GM18858 (cell line): ENCODE results near the gene OR52A1.
"Not testable (repeated sequence)": the region's sequence is repeated elsewhere in the genome, so short reads cannot be mapped to it uniquely, and the experiment has no call there.

Experiments used
- ATAC-seq: cut with Tn5 transposase; IDR thresholded peaks from one replicate; pipeline ENCODE4 v1.9.1; 2021; ENCODE audit not compliant: unreplicated experiment

OR52A1 gene

DNA sequence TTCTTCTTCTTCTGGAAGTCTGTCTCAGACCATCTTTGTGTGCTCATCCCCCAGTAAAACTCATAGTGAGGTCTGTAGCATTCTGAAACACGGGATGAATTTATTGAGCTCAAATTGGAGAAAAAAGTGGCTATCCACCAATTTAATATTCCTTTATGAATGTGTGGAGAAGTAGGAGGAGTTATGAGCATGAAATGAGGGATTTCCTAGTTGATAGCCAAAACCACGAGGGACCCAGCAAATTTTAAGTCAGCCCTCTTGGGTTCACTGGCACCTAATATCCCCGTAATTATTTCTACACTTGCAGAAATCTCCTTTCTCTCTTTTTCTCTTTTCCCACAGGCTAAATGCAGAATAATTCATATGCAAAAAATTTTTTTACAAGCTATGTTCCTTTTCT lies at the start of gene OR52A1:
OR52A1 (minus strand) TSS at position 101 of the 400 bp plus-strand sequence. CDS start 2,388 bp downstream, outside the sequence.
- ATAC-seq: no peak

DNA sequence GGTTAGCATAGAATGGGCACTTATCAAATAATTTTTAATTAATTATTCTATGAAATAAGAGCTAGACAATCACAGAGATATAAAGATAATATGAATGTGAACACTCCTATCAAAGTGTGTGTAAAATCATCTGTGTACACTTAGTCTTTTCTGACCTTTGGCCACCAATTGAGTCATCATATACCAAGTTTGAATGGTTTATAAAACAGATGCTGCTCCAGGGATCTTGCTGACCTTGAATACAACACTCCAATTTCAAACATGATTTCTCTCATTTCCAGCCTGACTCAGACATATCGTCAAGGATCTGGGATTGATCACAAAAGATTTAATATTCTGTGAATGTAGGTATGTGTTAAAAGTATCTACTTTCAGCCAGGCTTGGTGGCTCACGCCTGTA lies 48.8 kb upstream of the OR52A1 start:
- no peak for ATAC-seq

DNA sequence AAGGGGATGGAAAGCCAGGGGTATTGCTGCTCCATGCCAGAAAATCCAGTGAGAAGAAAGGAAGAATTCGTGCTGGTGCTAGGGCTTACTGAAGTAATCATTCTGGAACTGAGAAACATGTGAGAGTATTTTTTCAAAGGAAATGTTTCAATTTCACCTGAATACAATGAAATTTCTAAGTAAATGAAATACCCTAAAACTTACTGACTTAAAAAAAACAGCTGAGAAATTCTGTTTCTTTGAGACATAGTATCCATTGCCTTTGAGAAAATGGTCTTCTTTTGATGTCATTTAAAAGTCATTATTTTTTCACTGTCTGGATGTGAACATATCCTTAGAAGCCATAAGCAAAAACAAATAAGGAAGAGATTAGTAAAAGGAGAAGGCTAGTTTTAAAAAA lies 46.0 kb upstream of the OR52A1 start, which contains the start of gene OR51V1:
OR51V1 (minus strand) TSS at position 101 of the 400 bp plus-strand sequence; CDS start at position 101, 0 bp downstream.
- ATAC-seq: no peak

DNA sequence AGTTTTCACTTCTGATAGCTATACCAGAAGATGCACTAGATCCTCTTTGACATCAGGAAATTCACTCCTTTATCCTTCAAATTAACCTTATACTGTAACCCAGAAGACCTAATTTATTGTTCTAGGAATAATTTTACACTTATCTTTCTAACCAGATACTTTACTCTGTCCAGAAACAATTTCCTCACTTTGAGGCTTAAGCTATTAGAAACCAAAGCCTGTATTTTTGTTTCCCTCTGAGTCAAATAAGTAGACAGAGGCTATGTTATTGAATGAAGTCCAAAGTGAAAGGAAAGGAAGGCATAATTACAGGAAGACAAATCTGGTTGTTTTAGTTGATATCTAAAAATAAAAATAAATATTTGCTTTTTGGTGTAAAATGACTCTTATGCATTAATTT lies 43.7 kb upstream of the OR52A1 start:
- ATAC-seq: no peak

DNA sequence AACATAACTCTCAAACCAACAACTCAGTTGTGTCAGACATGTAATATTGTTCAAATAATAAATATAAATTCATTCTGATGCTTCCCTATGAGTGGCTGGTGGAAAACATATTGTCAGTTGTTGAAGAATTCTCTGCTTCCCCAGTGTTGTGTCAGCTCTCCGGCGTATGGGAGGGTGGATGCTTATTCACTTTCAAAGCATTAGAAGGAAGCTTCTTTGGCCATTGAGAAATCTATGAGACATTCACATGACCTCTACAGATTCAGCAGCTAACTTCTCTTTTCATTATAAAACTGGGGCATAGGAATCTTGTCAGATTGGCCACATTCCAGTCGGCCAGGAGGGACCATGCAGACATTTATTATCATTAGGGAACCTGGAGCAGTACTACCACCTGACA lies 43.0 kb upstream of the OR52A1 start:
- no peak for ATAC-seq

DNA sequence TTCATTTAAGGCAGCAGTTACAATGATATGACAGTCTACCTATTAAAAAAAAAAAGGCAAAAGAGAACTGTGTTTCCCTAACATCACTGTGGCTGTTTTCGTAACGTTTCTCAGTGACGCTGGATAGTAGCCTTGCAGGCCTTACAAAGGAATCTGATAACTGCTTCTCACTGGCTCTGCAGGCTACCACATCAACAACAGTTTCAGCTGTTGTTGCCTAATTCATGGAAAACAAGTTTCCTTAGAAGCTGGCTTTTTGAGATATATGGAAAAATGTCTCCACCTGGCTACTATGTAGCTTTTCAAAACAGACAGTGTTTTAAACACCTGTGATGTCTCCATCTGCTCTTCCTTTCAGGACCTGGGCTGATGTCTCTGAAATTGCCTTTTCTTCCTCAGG lies 42.2 kb upstream of the OR52A1 start:
- no peak for ATAC-seq

DNA sequence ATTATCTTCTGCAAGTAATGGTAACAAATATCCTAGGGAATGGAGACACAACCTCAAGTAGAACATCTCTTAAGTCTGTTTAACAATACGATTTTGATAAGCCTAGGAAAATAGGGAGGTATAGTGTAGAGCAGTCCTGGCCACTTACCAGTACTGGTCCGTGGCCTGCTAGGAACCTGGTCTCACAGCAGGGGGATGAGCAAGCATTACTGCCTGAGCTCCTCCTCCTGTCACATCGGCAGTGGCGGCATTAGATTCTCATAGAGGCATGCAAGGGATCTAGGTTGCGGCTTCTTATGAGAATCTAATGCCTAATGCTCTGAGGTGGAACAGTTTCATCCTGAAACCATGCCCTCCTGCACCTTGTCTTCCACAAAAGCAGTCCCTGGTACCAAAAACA lies 41.5 kb upstream of the OR52A1 start:
- no peak for ATAC-seq

DNA sequence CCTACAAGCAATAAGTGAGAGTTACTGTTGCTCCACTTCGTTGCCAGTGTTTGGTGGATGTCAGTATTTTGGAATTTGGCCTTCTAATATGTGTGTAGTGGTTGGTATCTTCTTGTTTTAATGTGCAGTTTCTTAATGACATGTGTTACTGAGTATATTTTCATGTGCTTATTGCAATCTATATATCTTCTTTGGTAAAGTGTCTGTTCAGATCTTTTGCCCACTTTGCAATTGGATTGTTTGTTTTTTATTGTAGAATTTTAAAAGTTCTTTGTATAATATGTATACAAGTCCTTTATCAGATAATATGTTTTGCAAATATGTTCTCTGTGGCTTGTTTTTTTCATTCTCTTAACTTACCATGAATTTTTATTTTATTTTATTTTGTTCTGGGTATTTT lies 38.2 kb upstream of the OR52A1 start:
- ATAC-seq: no peak

DNA sequence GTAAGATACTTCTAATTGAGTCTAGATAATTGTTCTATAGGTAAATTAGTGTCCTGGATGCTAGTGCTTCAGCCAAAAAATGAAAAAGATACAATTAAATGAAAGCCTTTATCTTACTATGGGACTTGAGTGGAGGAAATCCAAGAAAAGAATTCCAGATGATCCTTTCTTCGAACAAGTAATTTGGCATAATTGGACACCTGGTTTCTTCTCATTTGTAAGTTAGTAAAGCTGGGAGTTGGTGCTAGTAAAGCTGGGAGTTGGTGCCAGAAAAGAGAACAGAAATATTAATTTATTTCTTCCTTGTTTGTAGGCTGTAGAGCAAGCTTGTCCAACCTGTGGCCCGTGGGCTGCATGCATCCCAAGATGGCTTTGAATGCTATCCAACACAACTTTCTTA lies 33.6 kb upstream of the OR52A1 start:
- no peak for ATAC-seq

DNA sequence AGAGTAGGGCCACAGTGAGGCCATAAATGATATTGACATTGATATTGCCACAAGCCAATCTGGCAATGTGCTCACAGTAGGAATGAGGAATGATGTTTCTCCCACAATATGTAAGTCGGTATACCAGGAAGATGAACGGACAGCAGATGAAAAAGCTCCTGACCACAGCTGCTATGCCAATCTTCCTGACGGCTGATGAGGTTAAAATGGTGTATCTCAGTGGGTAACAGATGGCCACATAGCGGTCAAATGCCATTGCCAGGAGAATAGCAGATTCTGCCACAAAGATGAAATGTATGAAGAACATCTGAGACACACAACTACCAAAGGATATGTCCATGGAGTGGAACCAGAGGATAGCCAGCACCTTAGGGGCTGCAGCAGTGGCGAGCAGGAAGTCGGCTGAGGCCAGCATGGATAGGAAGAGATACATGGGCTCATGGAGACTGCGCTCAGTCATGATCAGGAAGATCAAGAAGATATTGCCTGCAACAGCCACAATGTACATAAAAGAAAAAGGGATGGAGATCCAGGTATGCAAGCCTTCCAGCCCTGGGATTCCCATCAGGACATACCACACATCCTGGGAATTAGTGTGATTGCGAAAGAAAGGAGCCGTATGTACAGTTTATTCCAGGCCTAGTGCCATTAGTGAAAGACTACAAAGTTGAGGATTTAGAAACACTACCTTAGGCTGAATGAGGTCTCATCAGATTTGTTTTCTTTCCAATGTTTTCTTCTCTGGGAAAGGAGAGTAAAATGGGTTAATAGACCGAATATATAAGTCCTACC lies 23.7 kb upstream of the OR52A1 start:
- ATAC-seq: no peak

DNA sequence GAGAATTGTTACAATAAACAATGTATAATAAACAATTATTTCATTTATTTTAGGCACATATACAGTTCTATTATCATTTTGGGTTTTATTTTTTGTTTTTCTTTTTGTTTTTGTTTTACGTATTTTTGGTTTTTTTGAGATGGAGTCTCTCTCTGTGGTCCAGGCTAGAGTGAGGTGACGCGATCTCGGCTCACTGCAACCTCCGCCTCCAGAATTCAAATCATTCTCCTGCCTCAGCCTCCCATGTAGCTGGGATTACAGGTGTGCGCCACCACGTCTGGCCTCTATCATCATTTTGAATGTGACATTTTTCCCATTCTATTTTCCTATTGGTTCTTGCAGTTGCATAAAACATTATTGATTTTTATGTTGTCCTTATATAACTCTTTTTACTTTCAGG lies 20.4 kb upstream of the OR52A1 start:
- ATAC-seq: no peak

DNA sequence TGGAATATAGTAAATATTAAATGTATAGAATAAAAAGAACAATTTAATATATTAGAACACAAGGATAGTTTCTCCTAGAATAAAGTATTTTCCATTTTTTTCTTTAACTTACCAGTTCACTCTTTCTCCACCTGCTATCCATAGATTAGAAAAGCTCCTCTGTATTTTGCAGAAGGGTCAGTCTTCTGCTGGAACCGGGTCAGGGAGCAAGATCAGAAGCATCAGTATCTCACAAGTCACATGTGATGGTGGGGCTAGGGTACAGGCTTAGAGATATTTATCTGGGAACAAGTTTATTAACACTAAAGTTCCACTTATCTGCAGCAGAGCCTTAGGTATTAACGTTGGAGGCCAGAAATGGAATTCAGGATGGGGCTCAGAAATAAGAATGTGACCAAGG lies 17.3 kb upstream of the OR52A1 start:
- no peak for ATAC-seq

DNA sequence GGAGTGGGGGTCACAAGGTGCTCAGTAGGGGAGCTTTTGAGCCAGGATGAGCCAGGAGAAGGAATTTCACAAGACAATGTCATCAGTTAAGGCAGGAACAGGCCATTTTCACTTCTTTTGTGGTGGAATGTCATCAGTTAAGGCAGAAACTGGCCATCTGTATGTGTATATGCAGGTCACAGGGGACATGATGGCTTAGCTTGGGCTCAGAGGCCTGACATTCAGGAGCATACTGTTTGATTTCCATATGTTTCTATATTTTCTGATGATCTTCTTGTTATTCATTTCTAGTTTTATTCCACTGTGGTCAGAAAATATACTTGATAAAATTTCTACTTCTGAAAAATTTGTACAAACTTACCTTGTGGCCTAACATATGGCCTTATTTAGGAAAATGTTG lies 11.3 kb upstream of the OR52A1 start:
- ATAC-seq: not testable (repeated sequence)

DNA sequence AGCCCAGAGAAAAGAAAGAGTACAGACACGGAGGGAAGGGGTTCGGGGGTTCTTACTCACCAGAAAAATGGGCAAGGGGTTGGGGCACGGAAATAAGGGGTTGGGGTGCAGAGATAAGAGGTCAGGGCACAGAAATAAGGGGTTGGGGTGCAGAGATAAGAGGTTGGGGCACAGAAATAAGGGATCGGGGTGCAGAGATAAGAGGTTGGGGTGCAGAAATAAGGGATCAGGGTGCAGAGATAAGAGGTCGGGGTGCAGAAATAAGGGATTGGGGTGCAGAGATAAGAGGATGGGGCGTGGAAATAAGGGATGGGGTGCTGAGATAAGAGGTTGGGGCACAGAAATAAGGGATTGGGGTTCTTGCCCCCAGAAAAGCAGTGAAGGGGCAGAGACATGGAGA lies 10.2 kb upstream of the OR52A1 start:
- ATAC-seq: not testable (repeated sequence)

DNA sequence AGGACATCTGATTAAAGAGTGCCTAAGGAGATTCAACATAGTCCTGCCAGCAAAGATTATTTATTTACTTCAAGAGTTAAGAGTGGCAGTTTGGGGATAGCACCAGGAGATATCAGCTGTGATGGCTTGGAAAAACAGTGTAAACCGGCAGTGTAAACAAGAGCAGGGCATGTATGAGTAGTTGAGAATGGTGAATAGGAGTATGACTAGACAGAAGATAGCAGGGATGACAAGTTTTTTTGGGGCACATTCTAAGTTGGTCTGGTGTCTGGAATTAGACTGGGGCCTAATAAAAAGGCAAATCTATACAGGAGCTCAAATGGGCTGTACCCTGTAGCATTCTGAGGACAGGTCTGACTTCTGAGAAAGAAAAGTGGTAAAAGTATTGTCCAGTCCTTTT lies 6.5 kb upstream of the OR52A1 start:
- ATAC-seq: not testable (repeated sequence)

DNA sequence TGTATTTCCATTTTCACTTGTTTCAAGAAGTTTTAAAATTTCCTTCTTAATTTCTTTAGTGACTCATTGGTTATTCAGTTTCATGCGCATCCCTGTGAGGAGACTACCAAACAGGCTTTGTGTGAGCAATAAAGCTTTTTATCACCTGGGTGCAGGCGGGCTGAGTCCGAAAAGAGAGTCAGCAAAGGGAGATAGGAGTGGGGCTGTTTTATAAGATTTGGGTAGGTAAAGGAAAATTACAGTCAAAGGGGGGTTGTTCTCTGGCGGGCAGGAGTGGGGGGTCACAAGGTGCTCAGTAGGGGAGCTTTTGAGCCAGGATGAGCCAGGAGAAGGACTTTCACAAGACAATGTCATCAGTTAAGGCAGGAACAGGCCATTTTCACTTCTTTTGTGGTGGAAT lies 5.7 kb upstream of the OR52A1 start:
- ATAC-seq: not testable (repeated sequence)

DNA sequence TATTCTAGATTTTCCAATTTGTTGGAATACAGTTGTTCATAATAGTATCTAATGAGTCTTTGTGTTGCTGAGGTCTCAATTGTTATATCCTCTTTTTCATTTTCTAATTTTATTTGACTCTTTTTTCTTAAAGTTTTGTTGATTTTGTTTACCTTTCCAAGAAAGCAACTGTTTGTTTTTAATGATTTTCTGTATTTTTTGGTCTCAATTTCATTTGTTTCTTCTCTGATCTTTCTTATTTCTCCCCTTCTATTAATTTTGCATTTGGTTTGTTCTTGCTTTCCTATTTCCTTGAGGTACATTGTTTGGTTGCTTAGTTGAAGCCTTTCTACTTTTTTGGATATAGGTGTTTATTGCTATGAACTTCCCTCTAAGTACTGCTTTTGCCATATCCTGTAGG lies 5.2 kb upstream of the OR52A1 start:
- ATAC-seq: no peak

DNA sequence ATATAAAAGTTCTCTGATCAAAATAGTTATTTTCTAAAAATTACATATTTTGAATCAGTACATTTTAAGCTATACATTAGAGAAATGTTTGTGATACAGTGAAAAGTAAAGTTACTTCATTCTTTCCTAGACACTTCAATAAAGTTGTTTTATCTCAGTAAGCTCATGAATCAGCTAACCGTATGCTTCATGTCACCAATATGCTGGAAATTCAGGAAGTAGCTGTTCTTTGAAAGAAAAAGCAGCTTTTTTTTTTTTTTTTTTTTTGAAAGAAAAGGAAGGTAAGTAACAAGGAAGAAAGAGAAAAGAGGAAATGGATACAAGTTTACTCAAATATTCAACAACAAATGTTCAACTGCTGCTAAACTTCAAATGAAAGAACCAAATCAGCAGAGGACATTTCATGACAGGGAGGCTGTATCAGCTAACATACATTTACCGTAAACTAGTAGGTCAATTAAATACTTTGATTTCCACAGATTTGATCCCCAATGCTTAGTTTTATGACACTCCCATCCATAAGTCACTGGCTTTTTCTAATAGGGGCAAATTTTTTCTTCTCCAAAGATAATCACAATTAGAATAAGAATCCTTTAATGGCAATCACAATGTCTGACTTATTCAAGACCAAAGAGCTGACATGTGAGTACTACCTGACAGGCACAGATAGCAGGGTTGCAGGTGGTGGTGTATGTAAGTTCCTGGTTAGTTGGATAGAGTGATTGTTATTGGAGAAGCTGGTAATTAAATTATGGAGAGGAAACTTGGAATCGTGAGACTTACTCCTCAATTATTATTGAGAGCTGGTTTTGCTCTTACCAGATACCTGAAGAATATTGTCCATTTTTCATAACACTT lies 754 bp downstream of the OR52A1 start:
- ATAC-seq: no peak

DNA sequence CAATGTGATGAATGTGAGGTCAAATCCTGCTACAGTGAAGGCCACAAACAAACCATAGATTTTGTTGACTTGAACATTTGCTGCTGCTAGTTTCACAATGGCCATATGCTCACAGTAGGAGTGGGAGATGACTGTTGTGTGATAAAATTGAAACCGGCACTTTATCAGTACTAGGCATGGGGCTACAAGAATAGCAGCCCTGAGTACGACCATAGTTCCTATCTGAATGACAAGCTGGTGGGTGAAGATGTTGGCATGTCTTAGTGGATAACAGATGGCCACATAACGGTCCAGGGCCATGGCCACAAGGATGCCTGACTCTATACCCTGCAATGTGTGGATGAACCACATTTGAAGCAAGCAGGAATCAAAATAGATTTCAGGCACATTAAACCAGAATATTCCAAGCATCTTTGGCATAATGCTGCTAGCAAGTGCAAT lies 2.8 kb downstream of the OR52A1 start:
- no peak for ATAC-seq

DNA sequence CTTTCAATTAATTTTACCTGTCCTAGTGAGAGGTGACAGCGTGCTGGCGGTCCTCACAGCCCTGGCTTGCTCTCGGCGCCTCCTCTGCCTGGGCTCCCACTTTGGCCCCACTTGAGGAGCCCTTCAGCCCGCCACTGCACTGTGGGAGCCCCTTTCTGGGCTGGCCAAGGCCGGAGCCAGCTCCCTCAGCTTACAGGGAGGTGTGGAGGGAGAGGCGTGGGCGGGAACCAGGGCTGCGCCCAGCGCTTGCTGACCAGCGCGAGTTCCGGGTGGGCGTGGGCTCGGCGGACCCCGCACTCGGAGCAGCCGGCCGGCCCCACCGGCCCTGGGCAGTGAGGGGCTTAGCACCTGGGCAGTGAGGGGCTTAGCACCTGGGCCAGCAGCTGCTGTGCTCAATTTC lies 10.4 kb downstream of the OR52A1 start:
- ATAC-seq: not testable (repeated sequence)

DNA sequence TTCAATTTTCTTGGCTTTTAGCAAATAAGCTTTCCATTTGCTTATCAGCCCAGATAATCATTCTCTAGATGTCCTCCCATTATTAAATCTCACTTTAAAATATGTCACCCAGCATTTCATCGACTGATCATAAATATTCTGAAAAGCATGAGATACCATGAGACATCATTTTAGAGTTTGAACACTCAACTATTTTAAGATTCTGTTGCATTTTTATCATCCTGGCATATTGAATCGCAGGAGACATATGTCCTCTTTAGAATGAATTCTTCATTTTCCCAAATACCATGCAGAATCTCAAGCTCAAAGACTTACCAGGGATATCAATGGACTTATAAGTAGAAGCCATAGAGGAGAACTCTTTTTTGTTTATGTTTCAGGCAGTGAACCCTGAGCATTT lies 16.6 kb downstream of the OR52A1 start, which contains the start of gene OR52A5:
OR52A5 (minus strand) TSS at position 361 of the 400 bp plus-strand sequence. CDS start 5,714 bp downstream, outside the sequence.
- no peak for ATAC-seq

DNA sequence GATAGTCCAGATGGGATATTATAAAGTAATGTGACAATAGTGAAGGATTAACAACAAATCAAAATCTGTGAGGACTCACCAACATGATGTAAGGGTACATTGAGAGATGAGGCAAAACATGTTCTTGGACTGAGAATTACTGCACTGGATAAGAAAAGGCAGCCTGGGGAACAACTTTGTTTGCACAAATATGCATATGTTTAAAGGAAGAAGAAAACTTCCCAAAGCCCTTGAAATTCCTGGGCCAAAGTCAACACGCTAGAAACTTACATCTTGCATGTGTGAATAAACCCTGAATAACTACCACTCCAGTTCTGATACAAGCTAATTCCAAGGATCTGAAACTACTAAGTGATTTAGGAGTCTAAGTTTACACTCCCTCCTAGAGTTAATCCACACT lies 17.5 kb downstream of the OR52A1 start:
- no peak for ATAC-seq
